Measurements from ENCODE around the gene LINC00237. TPM values are rescaled to one million over a fixed set of nuclear protein-coding genes. Genes with fewer than 3 reads are reported as not detected.
A peak's percentile ranks its signal among the peaks of the same experiment; 100 is the strongest.

The LINC00237 gene
- total RNA-seq, 1 experiment from 2014 or later, result 0.90 TPM

- H3K23ac ChIP-seq (ENCODE audit: insufficient read length, low read depth, low read length), result no peak overlapping the region
- no peaks in the 10 kb centered on the region for H3K27me3 ChIP-seq (ENCODE audit: insufficient read depth, low read length)
- 0 out of 7 replicates have a peak overlapping the region, but pooled peaks of 1 of the 3 experiments have one; percentile 34 for H3K27ac Mint-ChIP-seq
- no peak overlapping the region for H2BK5ac ChIP-seq (ENCODE audit: insufficient read length, low read length)
- peaks cover 8% of the 10 kb centered on the region; the same call in 1 of the 2 replicates for H3K4me1 ChIP-seq (ENCODE audit: insufficient read depth, low read length)
- no peak overlapping the region for H2BK20ac ChIP-seq (ENCODE audit: low read depth, low read length, poor library complexity, severe bottlenecking)
- H4K5ac ChIP-seq (ENCODE audit: insufficient read length, low read depth, low read length), result no peak overlapping the region
- no peak for DNase-seq
- no peak overlapping the region for H3T11ph ChIP-seq (ENCODE audit: low read length)
- WGBS (ENCODE audit: extremely low coverage, insufficient read length, low lambda C conversion rate), result no CpG with 5 or more reads among the region's 4 CpGs
- no peak overlapping the region for H2BK15ac ChIP-seq (ENCODE audit: low read depth, low read length)
- no peaks in the 10 kb centered on the region for H3K9me3 Mint-ChIP-seq
- no peak overlapping the region for H2AFZ ChIP-seq (ENCODE audit: low read length)
- H4K91ac ChIP-seq (ENCODE audit: insufficient read length, low read depth, low read length), result no peak overlapping the region
- H3K23me2 ChIP-seq (ENCODE audit: insufficient read length, low read depth, low read length, poor library complexity, severe bottlenecking), result no peaks in the 10 kb centered on the region
- H3K9me3 ChIP-seq (ENCODE audit: control insufficient read depth, low read depth, low read length), result no peaks in the 10 kb centered on the region
- H3K4ac ChIP-seq (ENCODE audit: low read depth, low read length), result no peak overlapping the region
- peaks cover 1 to 45% (median 26%) of the 10 kb centered on the region in 3 experiments; a peak in 6 of 7 replicates for H3K36me3 Mint-ChIP-seq (ENCODE audit: insufficient read depth in 1 of 3, low read depth in 3 of 3)
- H4K8ac ChIP-seq (replicated peaks; ENCODE audit: insufficient read length, low read depth, low read length), result no peak overlapping the region
- no peak overlapping the region for H3K4me2 ChIP-seq (ENCODE audit: insufficient read depth, insufficient read length, low read length)
- peaks cover 23 to 44% of the 10 kb centered on the region in 2 experiments for H3K4me1 Mint-ChIP-seq
- no peak overlapping the region for H3K9ac ChIP-seq (ENCODE audit: extremely low read depth, insufficient read length, low read length)
- no peak overlapping the region; the same call in 1 of the 2 replicates for H3K14ac ChIP-seq (ENCODE audit: insufficient read depth, low read length)
- H3K18ac ChIP-seq (ENCODE audit: insufficient read length, low read depth, low read length), result no peak overlapping the region
- no peak overlapping the region for H3K56ac ChIP-seq (ENCODE audit: insufficient read length, low read depth, low read length)
- no peaks in the 10 kb centered on the region for H3K79me1 ChIP-seq (ENCODE audit: insufficient read depth, low read depth, low read length, poor library complexity, severe bottlenecking)
- TF ChIP-seq CTCF (conservative IDR thresholded peaks at IDR 0.05), result no peak
- peak overlapping the region; percentile 35 for H2BK12ac ChIP-seq (ENCODE audit: insufficient read length, low read depth, low read length)
- H2BK120ac ChIP-seq (ENCODE audit: low read depth, low read length, poor library complexity, severe bottlenecking), result no peak overlapping the region
- no peaks in the 10 kb centered on the region for H4K20me1 ChIP-seq (ENCODE audit: control insufficient read depth, insufficient read depth, insufficient read length)
- 0 out of 2 replicates have a peak, but pooled peaks cover 2% of the 10 kb centered on the region for H3K79me2 ChIP-seq (ENCODE audit: insufficient read depth, low read length)
- H3K27me3 Mint-ChIP-seq (ENCODE audit: low read depth), result no peaks in the 10 kb centered on the region
- no peak overlapping the region for H3K27ac ChIP-seq (ENCODE audit: insufficient read length, low read depth, low read length)
- no peak overlapping the region for H3K4me3 Mint-ChIP-seq
- no peak overlapping the region for H2AK5ac ChIP-seq (ENCODE audit: insufficient read length, low read length)
These were observed 27.2 kb upstream of the LINC00237 start for GRCh38 chr20:21133404-21133803.

Data from H9 (cell line).